K562 (cell line): ENCODE results near the gene DNA2. TPM values are rescaled to one million over a fixed set of nuclear protein-coding genes. Genes with fewer than 3 reads are reported as not detected.

ENCODE experiments used
- ATAC-seq: fragments of 200-7000 bp; cut with Tn5 transposase; 3 replicates; pipeline ENCODE4 v1.9.1; 2020; ENCODE audit warnings: moderate library complexity
- BruUV-seq: library from RNA; stranded (reverse); fragments of 400-500 nt; replicated peaks from 2 replicates; lab custom pipeline; 2021; lab: Mats Ljungman, UMichigan
- CTCF ChIA-PET: fragments of 300-600 bp; formaldehyde crosslinking; extraction: SDS; loops from one replicate; lab custom pipeline; 2021; ENCODE audit warnings: low intra/inter-chr PET ratio; lab: Yijun Ruan, JAX
- POLR2A ChIA-PET: fragments of 300-600, 350-650 bp; sonication (Branson Sonifier 250); formaldehyde crosslinking; extraction: SDS; loops from one replicate; lab custom pipeline; 2021; ENCODE audit warnings: antibody characterized with exemption, inconsistent platforms; lab: Yijun Ruan, JAX
- DNase-seq, 4 experiments: peaks; one replicate each; pipeline versions ENCODE4 v3.0.0 to v3.0.0-alpha.2; 2011 to 2018; ENCODE audit warnings: low spot score in 3 of 4, mixed read lengths in 3 of 4; ENCODE audit errors: extremely low read depth in 1 of 4
- FAIRE-seq: peaks from 2 replicates; lab custom pipeline; 2011; peaks lifted over from hg19 to GRCh38; lab: Jason Lieb, UNC
- H2AFZ ChIP-seq: 2 replicates; pipeline ENCODE4 v1.6.0; 2011; ENCODE audit warnings: low read depth, low read length, control low read depth, inconsistent platforms
- H3K27ac ChIP-seq: fragments of 200-600 bp; 3 replicates; pipeline ENCODE4 v1.8.0; 2011; ENCODE audit warnings: low read depth, mild to moderate bottlenecking, control low read depth, inconsistent platforms, low read length, moderate library complexity, mixed read lengths; ENCODE audit errors: extremely low read depth
- H3K27me3 ChIP-seq, 2 experiments: fragments of 300-600 bp in 1 of 2; 2 replicates in 1 of 2; 3 replicates in 1 of 2; pipeline versions ENCODE4 v1.6.0 to v1.8.0; 2011; ENCODE audit warnings: inconsistent platforms in 2 of 2, low read length in 2 of 2, mild to moderate bottlenecking in 1 of 2, mixed read lengths in 1 of 2, moderate library complexity in 1 of 2; ENCODE audit not compliant: control insufficient read depth in 2 of 2, insufficient read depth in 2 of 2
- H3K36me3 ChIP-seq: fragments of 300-600 bp; 3 replicates; pipeline ENCODE4 v1.8.0; 2011; ENCODE audit warnings: mild to moderate bottlenecking, low read length, inconsistent platforms; ENCODE audit not compliant: control insufficient read depth, insufficient read depth
- H3K4me1 ChIP-seq, 2 experiments: fragments of 200-600 bp in 1 of 2; replicated peaks in 1 of 2; 2 replicates in 1 of 2; 3 replicates in 1 of 2; pipeline versions ENCODE4 v1.5.1 to v1.8.0; 2011; ENCODE audit warnings: inconsistent platforms in 2 of 2, low read length in 2 of 2, mild to moderate bottlenecking in 1 of 2, mixed read lengths in 1 of 2, moderate library complexity in 1 of 2; ENCODE audit not compliant: control insufficient read depth in 2 of 2, insufficient read depth in 2 of 2
- H3K4me2 ChIP-seq: 2 replicates; pipeline ENCODE4 v1.6.1; 2011; ENCODE audit warnings: low read length, control low read depth, inconsistent platforms, mixed read lengths; ENCODE audit not compliant: insufficient read depth
- H3K4me3 ChIP-seq: fragments of 200-600 bp; sonication (generic), shearing (Covaris generic); 2 replicates; pipeline ENCODE4 v1.5.1; 2016; ENCODE audit warnings: control low read depth, inconsistent platforms
- H3K79me2 ChIP-seq: fragments of 200-600 bp; 3 replicates; pipeline ENCODE4 v1.8.0; 2011; ENCODE audit warnings: low read length, inconsistent platforms; ENCODE audit not compliant: control insufficient read depth, insufficient read depth
- H3K9ac ChIP-seq, 2 experiments: 2 replicates each; pipeline versions ENCODE4 v1.6.0 to v1.6.1; 2011; ENCODE audit warnings: low read depth in 2 of 2, low read length in 2 of 2, control low read depth in 1 of 2, inconsistent platforms in 1 of 2, mild to moderate bottlenecking in 1 of 2, mixed read lengths in 1 of 2; ENCODE audit not compliant: insufficient read depth in 1 of 2
- H3K9me1 ChIP-seq: one replicate; pipeline ENCODE4 v1.6.0; 2011; ENCODE audit warnings: inconsistent platforms, mild to moderate bottlenecking, low read length, moderate library complexity; ENCODE audit not compliant: control insufficient read depth, insufficient read depth
- H3K9me3 ChIP-seq: replicated peaks from 2 replicates; pipeline ENCODE4 v1.5.1; 2011; ENCODE audit warnings: low read depth, low read length, inconsistent platforms; ENCODE audit not compliant: control insufficient read depth, insufficient read depth
- H4K20me1 ChIP-seq: replicated peaks from 2 replicates; pipeline ENCODE4 v1.6.1; 2011; ENCODE audit warnings: low read length, inconsistent platforms, mixed read lengths; ENCODE audit not compliant: control insufficient read depth, insufficient read depth
- BACH1 ChIP-seq: fragments of 200-800 bp; sonication (Bioruptor generic); IDR thresholded peaks from 2 replicates; pipeline ENCODE4 v1.6.1; 2016; ENCODE audit warnings: missing genetic modification characterization, missing compliant biosample characterization
- BHLHE40 ChIP-seq: IDR thresholded peaks from 2 replicates; pipeline ENCODE4 v1.6.1; 2011; ENCODE audit warnings: low read length, improper control_type of control experiment
- FOXJ2 ChIP-seq: fragments of 200-800 bp; sonication (Bioruptor generic); IDR thresholded peaks from 2 replicates; pipeline ENCODE4 v1.6.1; 2016; ENCODE audit warnings: missing genetic modification characterization, missing compliant biosample characterization
- MEIS2 ChIP-seq: fragments of 450-650 bp; IDR thresholded peaks from 2 replicates; pipeline ENCODE4 v1.6.1; 2014; ENCODE audit warnings: mild to moderate bottlenecking; ENCODE audit not compliant: partially characterized antibody
- MXI1 ChIP-seq: IDR thresholded peaks from 2 replicates; pipeline ENCODE4 v1.6.1; 2011; ENCODE audit warnings: low read depth, mild to moderate bottlenecking, improper control_type of control experiment, low read length
- NCOA6 ChIP-seq: fragments of 450-650 bp; IDR thresholded peaks from 2 replicates; pipeline ENCODE4 v1.6.1; 2017; ENCODE audit warnings: mild to moderate bottlenecking
- NEUROD1 ChIP-seq: fragments of 150-350 bp; IDR thresholded peaks from 2 replicates; pipeline ENCODE4 v1.6.1; 2014; ENCODE audit warnings: borderline replicate concordance, low read length, low read depth; ENCODE audit not compliant: partially characterized antibody
- PHF21A ChIP-seq: fragments of 450-650 bp; IDR thresholded peaks from 2 replicates; pipeline ENCODE4 v1.6.1; 2017; ENCODE audit warnings: low read depth, borderline replicate concordance
- POLR2G ChIP-seq: fragments of 200-400 bp; formaldehyde crosslinking; IDR thresholded peaks from 2 replicates; pipeline ENCODE4 v1.6.1; 2017; ENCODE audit warnings: low read depth, mild to moderate bottlenecking, antibody characterized with exemption, low read length, moderate library complexity
- THRA ChIP-seq: fragments of 450-650 bp; IDR thresholded peaks from 2 replicates; pipeline ENCODE4 v1.6.1; 2017; ENCODE audit warnings: mild to moderate bottlenecking, moderate library complexity
- USF2 ChIP-seq: sonication (generic); formaldehyde crosslinking; IDR thresholded peaks from 2 replicates; pipeline ENCODE4 v1.5.0; 2020; ENCODE audit warnings: missing genetic modification reagents
- ZFP1 ChIP-seq: fragments of 450-650 bp; formaldehyde crosslinking; IDR thresholded peaks from 2 replicates; pipeline ENCODE4 v1.4.0; 2020; ENCODE audit warnings: mild to moderate bottlenecking, mixed read lengths
- ZNF407 ChIP-seq: fragments of 450-650 bp; IDR thresholded peaks from 2 replicates; pipeline ENCODE4 v1.6.1; 2016; ENCODE audit warnings: low read depth
- ZNF41 ChIP-seq: fragments of 250-450 bp; sonication (Bioruptor Pico); conservative IDR thresholded peaks from 2 replicates; pipeline ENCODE4 v1.4.0; 2020; ENCODE audit warnings: mild to moderate bottlenecking
- ZNF586 ChIP-seq: fragments of 450-650 bp; formaldehyde crosslinking; conservative IDR thresholded peaks from 2 replicates; pipeline ENCODE4 v1.4.0; 2020; ENCODE audit warnings: mild to moderate bottlenecking, moderate library complexity
- WGBS: fragments of 100-300 bp; shearing (Covaris generic); methylation state at CpG from one replicate; pipeline ENCODE4 v1.1.6; 2016; ENCODE audit warnings: low coverage, mixed read lengths; ENCODE audit not compliant: insufficient coverage; ENCODE audit errors: missing lambda C conversion rate; 5-methylcytosine and 5-hydroxymethylcytosine counted together
- in situ Hi-C: fragments of 300-500 bp; cut with MboI; formaldehyde crosslinking; loops from 4 replicates; pipeline ENCODE4 v1.15.0; 2018; ENCODE audit warnings: inconsistent platforms, mixed read lengths
- intact Hi-C: fragments of 100-400 bp; cut with micrococcal nuclease; formaldehyde crosslinking; loops from 2 replicates; pipeline ENCODE4 v1.14.2; 2022
- polyA plus RNA-seq, 8 experiments: library from polyadenylated mRNA; depleted of rRNA in 4 of 8; stranded (reverse) in 5 of 8; unstranded in 3 of 8; fragments of >200 nt; fragmentation: Nextera tagmentation in 2 of 8; fragmentation: Illumina TruSeq in 1 of 8; extraction: Ambion mirVana in 2 of 8; extraction: Trizol in 1 of 8; gene quantifications; 2 replicates each; pipeline versions ENCODE4 v1.2.1 to v1.2.3, GENCODE V29; 2011 to 2014; ENCODE audit warnings: inconsistent platforms in 1 of 8, missing spikeins in 1 of 8
- total RNA-seq, 7 experiments: library from RNA; depleted of rRNA in 6 of 7; stranded (reverse); fragments of >200 nt in 6 of 7; fragmentation: Illumina TruSeq in 2 of 7; extraction: Trizol in 2 of 7; gene quantifications; 2 replicates each; pipeline versions ENCODE4 v1.2.1 to v1.2.3, GENCODE V29; 2011 to 2021; ENCODE audit warnings: low replicate concordance in 1 of 7

The DNA2 gene
- total and polyA plus RNA-seq, 9 of the 15 experiments (the other 6 are each of a cell fraction or from before 2014, with no cell fraction given): 24.6 to 51.4 (median 40.8) TPM

GRCh38 chr10:68516766-68517165 lies 45.0 kb upstream of the DNA2 start:
- ChIA-PET CTCF (no interaction called here), POLR2A (no interaction called here)
- H3K9me3 ChIP-seq: no peaks in the 10 kb centered on the region
- WGBS: 53% methylated on average over 4 of the region's 4 CpGs
- no peak overlapping the region for H3K4me3 ChIP-seq
- H3K27ac ChIP-seq: no peak overlapping the region
- H3K4me1 ChIP-seq: no peaks in the 10 kb centered on the region
- intact Hi-C loops: no loop called here
- no peaks in the 10 kb centered on the region for H4K20me1 ChIP-seq
- H2AFZ ChIP-seq: no peak overlapping the region
- FAIRE-seq: no peak
- no peak overlapping the region for H3K4me2 ChIP-seq
- BruUV-seq: no TSS peak
- no peak for DNase-seq
- H3K9me1 ChIP-seq: no peaks in the 10 kb centered on the region
- no peak overlapping the region for H3K9ac ChIP-seq
- H3K79me2 ChIP-seq: no peaks in the 10 kb centered on the region
- no peaks in the 10 kb centered on the region for H3K27me3 ChIP-seq
- ATAC-seq: no peak
- in situ Hi-C loops: no loop called here
- peaks cover 24% of the 10 kb centered on the region; the same call in 1 of the 3 replicates for H3K36me3 ChIP-seq
- TF ChIP-seq BHLHE40 (no peak), ZNF41 (CRISPR knock-in tag) (no peak), NCOA6 (no peak), USF2 (CRISPR knock-in tag) (no peak), FOXJ2 (no peak), NEUROD1 (no peak), POLR2G (no peak), MEIS2 (no peak), MXI1 (no peak), ZNF407 (no peak), BACH1 (no peak), ZFP1 (CRISPR knock-in tag) (no peak), PHF21A (no peak), THRA (no peak), ZNF586 (CRISPR knock-in tag) (no peak)
